Measurements from ENCODE around the gene LIPC.

The LIPC gene

DNA sequence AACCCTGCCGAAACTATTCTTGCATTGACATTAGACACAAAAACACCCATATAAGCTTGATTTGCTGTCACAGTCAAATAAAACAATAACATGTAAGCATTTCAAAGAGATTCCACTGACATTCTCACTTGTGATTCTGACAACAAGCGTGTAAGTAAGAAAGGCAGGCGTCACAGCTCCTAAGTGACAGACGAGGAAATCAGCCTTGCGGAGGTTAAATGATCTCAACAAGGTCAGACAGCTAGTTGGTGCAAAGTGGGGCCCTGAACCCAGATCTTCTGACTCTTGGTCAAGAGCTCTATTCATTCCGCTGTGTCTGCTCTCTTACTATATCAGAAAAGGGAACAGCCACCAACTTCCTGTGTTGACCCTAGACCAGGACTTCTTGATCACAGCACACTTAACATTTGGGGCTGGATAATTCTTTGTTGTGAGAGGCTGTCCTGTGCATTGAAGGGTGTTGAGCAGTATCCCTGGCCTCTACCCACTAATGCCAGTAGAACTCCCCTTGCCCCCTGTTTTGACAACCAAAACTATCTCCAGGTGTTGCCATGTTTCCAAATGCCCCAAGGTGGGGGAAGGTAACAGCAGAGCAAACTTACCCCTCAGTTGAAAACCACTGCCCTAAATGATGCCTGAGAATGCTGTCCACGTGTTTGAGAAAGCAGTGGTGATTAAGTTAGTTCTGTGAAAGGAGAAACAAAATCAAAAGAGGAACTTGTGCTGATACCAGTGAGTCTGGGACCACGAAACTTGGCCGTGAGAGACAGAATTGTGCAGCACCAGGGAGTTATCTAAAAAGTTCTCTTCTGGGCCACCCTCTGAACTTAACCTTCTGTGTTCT lies 86.1 kb downstream of the LIPC start:
- Histone ChIP-seq H3K27me3 (ENCODE audit: insufficient read depth, low read depth) (no peaks in the 10 kb centered on the region), H4K20me1 (ENCODE audit: insufficient read depth) (no peaks in the 10 kb centered on the region), H3K27ac (peak overlapping the region; percentile 30), H3K79me2 (ENCODE audit: insufficient read depth, low read depth) (no peaks in the 10 kb centered on the region), H2AFZ (ENCODE audit: low read depth) (peak overlapping the region; percentile 41; the same call in 1 of the 2 replicates), H3K9ac (no peak overlapping the region), H3K36me3 (ENCODE audit: insufficient read depth) (no peaks in the 10 kb centered on the region), H3K4me1 (ENCODE audit: low read depth, poor library complexity, severe bottlenecking) (peaks cover 28% of the 10 kb centered on the region), H3K4me3 (IDR thresholded peaks at IDR 0.05; ENCODE audit: insufficient read depth, low read depth, low read length) (no peak overlapping the region), H3K4me2 (peak overlapping the region; percentile 44)
- TF ChIP-seq, protein P1, sequence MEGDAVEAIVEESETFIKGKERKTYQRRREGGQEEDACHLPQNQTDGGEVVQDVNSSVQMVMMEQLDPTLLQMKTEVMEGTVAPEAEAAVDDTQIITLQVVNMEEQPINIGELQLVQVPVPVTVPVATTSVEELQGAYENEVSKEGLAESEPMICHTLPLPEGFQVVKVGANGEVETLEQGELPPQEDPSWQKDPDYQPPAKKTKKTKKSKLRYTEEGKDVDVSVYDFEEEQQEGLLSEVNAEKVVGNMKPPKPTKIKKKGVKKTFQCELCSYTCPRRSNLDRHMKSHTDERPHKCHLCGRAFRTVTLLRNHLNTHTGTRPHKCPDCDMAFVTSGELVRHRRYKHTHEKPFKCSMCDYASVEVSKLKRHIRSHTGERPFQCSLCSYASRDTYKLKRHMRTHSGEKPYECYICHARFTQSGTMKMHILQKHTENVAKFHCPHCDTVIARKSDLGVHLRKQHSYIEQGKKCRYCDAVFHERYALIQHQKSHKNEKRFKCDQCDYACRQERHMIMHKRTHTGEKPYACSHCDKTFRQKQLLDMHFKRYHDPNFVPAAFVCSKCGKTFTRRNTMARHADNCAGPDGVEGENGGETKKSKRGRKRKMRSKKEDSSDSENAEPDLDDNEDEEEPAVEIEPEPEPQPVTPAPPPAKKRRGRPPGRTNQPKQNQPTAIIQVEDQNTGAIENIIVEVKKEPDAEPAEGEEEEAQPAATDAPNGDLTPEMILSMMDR (conservative IDR thresholded peaks at IDR 0.05; ENCODE audit: low read depth, low read length), result no peak

DNA sequence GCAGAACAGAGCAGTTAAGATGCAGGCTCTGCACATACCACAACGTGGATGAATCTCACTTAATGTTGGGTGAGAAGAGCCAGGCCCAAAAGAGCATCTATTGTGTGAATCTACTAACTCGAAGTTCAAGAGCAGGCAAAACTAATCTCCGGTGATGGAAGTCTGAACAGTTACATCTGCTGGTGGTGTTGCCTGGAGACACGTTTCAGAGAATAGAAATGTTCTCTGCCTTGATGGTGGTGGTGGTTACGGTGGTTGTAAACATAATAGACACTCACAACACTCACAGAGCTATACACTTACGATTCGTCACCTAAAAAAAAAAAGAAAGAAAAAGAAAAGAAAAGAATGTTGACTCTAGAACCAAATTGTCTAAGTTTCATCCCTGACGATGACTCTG lies 86.8 kb downstream of the LIPC start:
- Histone ChIP-seq H3K79me2 (ENCODE audit: insufficient read depth, low read depth) (no peaks in the 10 kb centered on the region), H3K27me3 (ENCODE audit: insufficient read depth, low read depth) (no peaks in the 10 kb centered on the region), H3K36me3 (ENCODE audit: insufficient read depth) (no peaks in the 10 kb centered on the region), H3K4me2 (peak overlapping the region; percentile 44; the same call in 1 of the 2 replicates), H4K20me1 (ENCODE audit: insufficient read depth) (no peaks in the 10 kb centered on the region), H3K9ac (no peak overlapping the region), H3K27ac (peak overlapping the region; percentile 30; the same call in 1 of the 2 replicates), H3K4me1 (ENCODE audit: low read depth, poor library complexity, severe bottlenecking) (peaks cover 28% of the 10 kb centered on the region), H2AFZ (ENCODE audit: low read depth) (peak overlapping the region; percentile 41; the same call in 1 of the 2 replicates), H3K4me3 (IDR thresholded peaks at IDR 0.05; ENCODE audit: insufficient read depth, low read depth, low read length) (no peak overlapping the region)
- TF ChIP-seq, protein P1 (conservative IDR thresholded peaks at IDR 0.05; ENCODE audit: low read depth, low read length), result no peak

DNA sequence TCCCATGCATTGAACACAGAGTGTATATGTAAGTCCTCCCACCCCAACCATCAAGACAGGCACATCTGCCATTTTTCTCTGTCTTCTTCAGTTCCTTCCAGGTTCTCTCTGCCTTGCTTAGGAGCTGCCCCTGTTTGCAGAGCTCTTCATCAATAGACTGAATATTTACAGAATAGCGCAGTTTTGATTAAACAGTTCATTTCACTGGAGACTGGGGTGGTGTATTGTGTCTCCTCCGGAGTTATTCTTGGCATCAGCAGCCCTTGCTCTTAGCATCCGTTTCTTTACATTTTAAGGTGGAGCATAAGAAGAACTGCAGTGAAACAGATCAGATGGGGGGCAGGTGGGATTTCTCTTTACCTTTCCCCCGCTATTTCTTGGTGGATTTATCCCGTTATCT lies 87.7 kb downstream of the LIPC start:
- Histone ChIP-seq H3K36me3 (ENCODE audit: insufficient read depth) (no peaks in the 10 kb centered on the region), H3K4me1 (ENCODE audit: low read depth, poor library complexity, severe bottlenecking) (peaks cover 32% of the 10 kb centered on the region), H3K27me3 (ENCODE audit: insufficient read depth, low read depth) (no peaks in the 10 kb centered on the region), H3K79me2 (ENCODE audit: insufficient read depth, low read depth) (no peaks in the 10 kb centered on the region), H3K4me2 (no peak overlapping the region), H2AFZ (ENCODE audit: low read depth) (no peak overlapping the region), H3K27ac (no peak overlapping the region), H4K20me1 (ENCODE audit: insufficient read depth) (no peaks in the 10 kb centered on the region), H3K9ac (no peak overlapping the region), H3K4me3 (IDR thresholded peaks at IDR 0.05; ENCODE audit: insufficient read depth, low read depth, low read length) (no peak overlapping the region)
- TF ChIP-seq, protein P1 (conservative IDR thresholded peaks at IDR 0.05; ENCODE audit: low read depth, low read length), result no peak

DNA sequence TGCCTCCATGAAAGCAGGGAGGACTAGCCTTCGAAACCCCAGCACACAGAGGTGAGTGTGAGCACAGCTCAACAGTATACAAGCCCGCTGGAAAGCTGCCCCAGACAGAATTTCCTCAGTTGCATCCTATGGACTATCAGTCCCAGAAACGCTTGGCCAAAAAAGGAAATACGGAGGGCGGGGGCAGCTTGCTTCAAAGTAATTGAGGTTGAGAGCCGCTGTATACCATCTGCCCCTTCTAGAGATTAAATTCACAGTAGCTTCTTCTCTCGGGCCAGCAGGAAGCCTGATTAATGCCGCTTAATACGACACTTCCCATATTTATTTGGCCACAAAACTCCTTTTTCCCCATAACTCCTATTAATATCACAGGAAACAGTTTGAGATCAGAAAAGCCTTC lies 88.7 kb downstream of the LIPC start:
- no peaks in the 10 kb centered on the region for H3K27me3 ChIP-seq (ENCODE audit: insufficient read depth, low read depth)
- TF ChIP-seq, protein P1 (conservative IDR thresholded peaks at IDR 0.05; ENCODE audit: low read depth, low read length), result no peak
- no peak overlapping the region for H3K4me2 ChIP-seq
- H3K4me3 ChIP-seq (IDR thresholded peaks at IDR 0.05; ENCODE audit: insufficient read depth, low read depth, low read length), result no peak overlapping the region
- H4K20me1 ChIP-seq (ENCODE audit: insufficient read depth), result no peaks in the 10 kb centered on the region
- H3K79me2 ChIP-seq (ENCODE audit: insufficient read depth, low read depth), result no peaks in the 10 kb centered on the region
- no peaks in the 10 kb centered on the region for H3K36me3 ChIP-seq (ENCODE audit: insufficient read depth)
- no peak overlapping the region for H3K9ac ChIP-seq
- H3K27ac ChIP-seq, result no peak overlapping the region
- H3K4me1 ChIP-seq (ENCODE audit: low read depth, poor library complexity, severe bottlenecking), result peaks cover 32% of the 10 kb centered on the region
- no peak overlapping the region for H2AFZ ChIP-seq (ENCODE audit: low read depth)
